ACC112 (cell line): Measurements from ENCODE around the gene DDOST.
"Not testable (repeated sequence)": the region's sequence is repeated elsewhere in the genome, so short reads cannot be mapped to it uniquely, and the experiment has no call there.

Experiments
- H2AFZ ChIP-seq: fragments of 200-600 bp; sonication (generic); one replicate; pipeline ENCODE4 v1.6.0; 2017; ENCODE audit warnings: antibody characterized with exemption, low read length; ENCODE audit not compliant: unreplicated experiment
- H3K27ac ChIP-seq: fragments of 200-600 bp; sonication (generic); 2 replicates; pipeline ENCODE4 v1.5.1; 2014; ENCODE audit warnings: low read depth, mild to moderate bottlenecking, antibody characterized with exemption, low read length, moderate library complexity
- H3K27me3 ChIP-seq: fragments of 200-600 bp; sonication (generic); 2 replicates; pipeline ENCODE4 v1.6.1; 2014; ENCODE audit warnings: mild to moderate bottlenecking, antibody characterized with exemption, low read length, moderate library complexity, mixed read lengths; ENCODE audit not compliant: insufficient read depth
- H3K36me3 ChIP-seq: fragments of 200-600 bp; sonication (generic); 2 replicates; pipeline ENCODE4 v1.6.1; 2016; ENCODE audit warnings: mild to moderate bottlenecking, antibody characterized with exemption, low read length, moderate library complexity, mixed read lengths; ENCODE audit not compliant: insufficient read depth
- H3K4me1 ChIP-seq: fragments of 200-600 bp; sonication (generic); one replicate; pipeline ENCODE4 v1.6.1; 2016; ENCODE audit warnings: low read length, mixed read lengths; ENCODE audit not compliant: insufficient read depth, unreplicated experiment, control insufficient read depth
- H3K4me3 ChIP-seq: fragments of 200-600 bp; sonication (generic); 2 replicates; pipeline ENCODE4 v1.5.1; 2014; ENCODE audit warnings: mild to moderate bottlenecking, low read depth, low read length
- H3K79me2 ChIP-seq: fragments of 200-600 bp; sonication (generic); one replicate; pipeline ENCODE4 v1.6.0; 2016; ENCODE audit warnings: low read length; ENCODE audit not compliant: control insufficient read depth, unreplicated experiment, insufficient read depth

Gene DDOST

GRCh38 chr1:20678599-20678998, 17.4 kb upstream of the DDOST start:
- H3K79me2 ChIP-seq = no peaks in the 10 kb centered on the region
- H3K4me1 ChIP-seq = no peaks in the 10 kb centered on the region
- H3K27me3 ChIP-seq = no peaks in the 10 kb centered on the region
- H2AFZ ChIP-seq = no peak overlapping the region
- no peak overlapping the region for H3K4me3 ChIP-seq
- H3K36me3 ChIP-seq = no peaks in the 10 kb centered on the region
- no peak overlapping the region for H3K27ac ChIP-seq

DNA sequence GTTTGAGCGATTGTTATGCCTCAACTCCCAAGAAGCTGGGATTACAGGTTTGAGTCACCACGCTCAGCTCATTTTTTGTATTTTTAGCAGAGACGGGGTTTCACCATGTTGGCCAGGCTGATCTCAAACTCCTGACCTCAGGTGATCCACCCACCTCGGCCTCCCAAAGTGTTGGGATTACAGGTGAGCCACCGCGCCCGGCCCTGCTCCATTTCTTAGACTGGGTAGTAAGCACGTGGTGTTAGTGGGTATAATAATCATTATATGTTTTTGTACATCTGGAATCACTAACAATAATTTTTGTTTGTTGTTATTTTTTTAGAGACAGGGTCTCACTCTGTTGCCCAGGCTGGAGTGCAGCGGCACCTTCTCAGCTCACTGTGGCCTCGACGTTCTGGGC, 12.5 kb upstream of the DDOST start:
- H3K4me3 ChIP-seq, H3K79me2 ChIP-seq, H3K36me3 ChIP-seq, H3K27me3 ChIP-seq, H3K4me1 ChIP-seq, H3K27ac ChIP-seq, H2AFZ ChIP-seq: not testable (repeated sequence)

DNA sequence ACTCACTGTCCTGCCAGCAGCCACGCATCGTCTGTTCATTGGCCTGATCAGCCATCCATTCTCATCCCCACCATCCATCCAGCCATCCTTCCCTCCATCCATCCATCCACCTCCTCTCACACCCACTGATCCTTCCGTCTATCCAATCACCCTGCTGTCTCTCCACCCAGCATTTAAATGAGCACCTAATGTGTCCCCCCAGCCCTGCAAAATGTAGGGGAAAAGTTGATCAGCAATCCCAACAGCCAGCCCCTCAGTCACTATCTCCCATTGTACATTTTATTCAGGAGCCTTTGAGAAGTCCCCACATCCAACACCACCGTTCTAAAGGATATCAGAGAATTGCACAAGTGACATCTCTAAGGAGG, 11.1 kb upstream of the DDOST start:
- no peak overlapping the region for H3K4me3 ChIP-seq
- H3K36me3 ChIP-seq = no peaks in the 10 kb centered on the region
- no peaks in the 10 kb centered on the region for H3K27me3 ChIP-seq
- no peak overlapping the region for H2AFZ ChIP-seq
- no peaks in the 10 kb centered on the region for H3K4me1 ChIP-seq
- no peaks in the 10 kb centered on the region for H3K79me2 ChIP-seq
- no peak overlapping the region for H3K27ac ChIP-seq

- H3K79me2 ChIP-seq = no peaks in the 10 kb centered on the region
- no peak overlapping the region for H2AFZ ChIP-seq
- H3K4me3 ChIP-seq = no peak overlapping the region
- no peaks in the 10 kb centered on the region for H3K27me3 ChIP-seq
- H3K36me3 ChIP-seq = no peaks in the 10 kb centered on the region
- H3K27ac ChIP-seq = no peak overlapping the region
- no peaks in the 10 kb centered on the region for H3K4me1 ChIP-seq
Observed at GRCh38 chr1:20670936-20671335, 9.8 kb upstream of the DDOST start.

GRCh38 chr1:20668581-20668980, 7.4 kb upstream of the DDOST start:
- Histone ChIP-seq H3K36me3 (no peaks in the 10 kb centered on the region), H3K79me2 (no peaks in the 10 kb centered on the region), H3K4me1 (no peaks in the 10 kb centered on the region), H3K27me3 (no peaks in the 10 kb centered on the region), H2AFZ (no peak overlapping the region), H3K27ac (no peak overlapping the region), H3K4me3 (no peak overlapping the region)

GRCh38 chr1:20666804-20667203, 5.6 kb upstream of the DDOST start:
- Histone ChIP-seq H3K27me3 (no peaks in the 10 kb centered on the region), H3K4me3 (no peak overlapping the region), H2AFZ (no peak overlapping the region), H3K27ac (no peak overlapping the region), H3K4me1 (peaks cover 6% of the 10 kb centered on the region), H3K79me2 (no peaks in the 10 kb centered on the region), H3K36me3 (no peaks in the 10 kb centered on the region)

GRCh38 chr1:20666146-20666545, 5.0 kb upstream of the DDOST start:
- no peak overlapping the region for H2AFZ ChIP-seq
- peaks cover 6% of the 10 kb centered on the region for H3K4me1 ChIP-seq
- H3K79me2 ChIP-seq = peaks cover 1% of the 10 kb centered on the region

DNA sequence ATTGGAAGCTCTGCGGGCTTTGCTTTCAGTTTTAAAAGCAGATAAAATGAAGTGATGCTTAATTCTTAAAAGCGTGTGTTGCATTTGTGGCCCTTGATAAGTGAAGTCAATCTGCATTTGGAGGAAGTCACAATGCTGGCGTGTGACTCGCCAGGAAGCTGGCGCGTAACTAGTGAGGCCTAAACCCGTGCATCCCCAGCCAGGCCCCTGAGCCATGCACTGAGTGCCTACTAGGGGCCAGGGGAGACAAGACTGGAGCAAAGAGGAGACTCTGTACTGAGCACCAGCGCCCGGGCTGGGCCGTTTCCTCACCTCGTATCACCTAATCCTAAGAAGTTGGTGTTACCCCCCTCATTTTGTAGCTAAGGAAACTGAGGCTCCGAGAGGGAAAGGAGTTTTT, 4.6 kb upstream of the DDOST start:
- no peak overlapping the region for H3K27ac ChIP-seq
- H3K27me3 ChIP-seq = no peaks in the 10 kb centered on the region
- peaks cover 6% of the 10 kb centered on the region for H3K79me2 ChIP-seq
- H3K4me3 ChIP-seq = no peak overlapping the region
- peaks cover 6% of the 10 kb centered on the region for H3K4me1 ChIP-seq
- H2AFZ ChIP-seq = no peak overlapping the region
- no peaks in the 10 kb centered on the region for H3K36me3 ChIP-seq

More at GRCh38 chr1:20666146-20666545, 5.0 kb upstream of the DDOST start:
- no peaks in the 10 kb centered on the region for H3K36me3 ChIP-seq
- H3K4me3 ChIP-seq = no peak overlapping the region
- no peak overlapping the region for H3K27ac ChIP-seq
- H3K27me3 ChIP-seq = no peaks in the 10 kb centered on the region

GRCh38 chr1:20663969-20664715, 3.0 kb upstream of the DDOST start:
- Histone ChIP-seq H3K27me3 (no peaks in the 10 kb centered on the region), H3K36me3 (no peaks in the 10 kb centered on the region), H2AFZ (no peak overlapping the region), H3K4me3 (no peak overlapping the region), H3K4me1 (peaks cover 15% of the 10 kb centered on the region), H3K27ac (no peak overlapping the region), H3K79me2 (peaks cover 21% of the 10 kb centered on the region)

- H2AFZ ChIP-seq = no peak overlapping the region
- H3K4me3 ChIP-seq = no peak overlapping the region
Observed at GRCh38 chr1:20663365-20663764, 2.2 kb upstream of the DDOST start.

GRCh38 chr1:20662110-20662475, 924 bp upstream of the DDOST start:
- no peaks in the 10 kb centered on the region for H3K27me3 ChIP-seq
- H2AFZ ChIP-seq = peak overlapping the region; percentile 67
- 0 out of 2 replicates have a peak, but pooled peaks cover 6% of the 10 kb centered on the region for H3K36me3 ChIP-seq
- peak overlapping the region; percentile 99 for H3K4me3 ChIP-seq
- H3K79me2 ChIP-seq = peaks cover 40% of the 10 kb centered on the region
- peaks cover 15% of the 10 kb centered on the region for H3K4me1 ChIP-seq
- no peak overlapping the region for H3K27ac ChIP-seq

More at GRCh38 chr1:20663365-20663764, 2.2 kb upstream of the DDOST start:
- peaks cover 28% of the 10 kb centered on the region for H3K79me2 ChIP-seq
- H3K4me1 ChIP-seq = peaks cover 15% of the 10 kb centered on the region
- 0 out of 2 replicates have a peak, but pooled peaks cover 2% of the 10 kb centered on the region for H3K36me3 ChIP-seq
- H3K27me3 ChIP-seq = no peaks in the 10 kb centered on the region
- H3K27ac ChIP-seq = no peak overlapping the region
